GM12892 (cell line): ENCODE measurements around the gene IKBKG.
A peak's percentile ranks its signal among the peaks of the same experiment; 100 is the strongest.
"Not testable (repeated sequence)": the region's sequence is repeated elsewhere in the genome, so short reads cannot be mapped to it uniquely, and the experiment has no call there.

ENCODE experiments used
- DNase-seq: peaks from one replicate; pipeline ENCODE4 v3.0.0; 2011; ENCODE audit not compliant: insufficient read length
- FAIRE-seq: peaks from 2 replicates; lab custom pipeline; 2011; peaks lifted over from hg19 to GRCh38; lab: Jason Lieb, UNC
- POLR2A ChIP-seq: IDR thresholded peaks from 2 replicates; pipeline ENCODE4 v1.6.1; 2011; ENCODE audit warnings: low read depth, low read length, control low read depth
- POLR2AphosphoS5 ChIP-seq: IDR thresholded peaks from 2 replicates; pipeline ENCODE4 v1.6.1; 2011; ENCODE audit warnings: low read depth, low read length, control low read depth
- TAF1 ChIP-seq: IDR thresholded peaks from 2 replicates; pipeline ENCODE4 v1.6.1; 2011; ENCODE audit warnings: low read depth, mild to moderate bottlenecking, control low read depth, low read length, borderline replicate concordance

Gene IKBKG

DNA sequence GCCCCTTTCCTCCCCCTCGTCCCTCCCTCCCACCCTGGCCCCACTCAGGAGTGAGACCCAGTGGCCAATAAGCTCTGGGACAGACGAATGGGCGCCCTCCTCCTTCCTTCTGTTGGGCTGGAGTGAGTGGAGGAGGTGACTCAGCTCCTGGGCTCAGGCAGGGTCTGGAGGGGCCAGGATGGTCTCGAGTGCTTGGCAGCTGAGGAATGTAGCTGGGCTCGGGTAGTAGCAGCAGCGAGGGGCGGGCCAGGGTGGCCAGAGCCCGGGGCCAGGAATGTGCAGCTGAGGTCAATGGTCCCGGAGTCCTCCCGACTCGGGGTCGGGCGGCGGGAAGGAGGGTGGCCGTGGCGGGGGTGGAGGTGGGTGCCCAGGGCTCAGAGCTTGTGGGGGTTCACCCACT lies 15.8 kb upstream of the IKBKG start:
- DNase-seq: no peak
- TF ChIP-seq POLR2AphosphoS5 (no peak), POLR2A (no peak), TAF1 (no peak)

DNA sequence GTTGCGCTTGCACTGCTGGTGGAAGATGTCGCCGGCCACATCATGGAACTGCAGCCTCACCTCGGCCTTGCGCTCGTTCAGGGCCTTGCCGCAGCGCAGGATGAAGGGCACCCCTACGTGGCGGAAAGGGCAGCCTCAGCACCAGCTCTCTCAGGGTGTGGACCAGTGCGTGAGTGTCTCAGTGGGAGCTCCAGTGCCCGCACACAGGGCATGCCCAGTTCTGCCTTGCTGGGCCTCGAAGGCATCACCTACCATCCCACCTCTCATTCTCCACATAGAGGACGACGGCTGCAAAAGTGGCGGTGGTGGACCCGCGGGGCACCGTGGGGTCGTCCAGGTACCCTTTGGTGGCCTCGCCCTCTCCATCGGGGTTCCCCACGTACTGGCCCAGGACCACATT lies 14.7 kb upstream of the IKBKG start:
- FAIRE-seq (no peak), DNase-seq (no peak)
- no peak for TF ChIP-seq POLR2A
- TF ChIP-seq TAF1: no peak
- TF ChIP-seq POLR2AphosphoS5: no peak

More for the DNA sequence above, 15.8 kb upstream of the IKBKG start:
- FAIRE-seq: no peak

- DNase-seq: peak; percentile 95
- FAIRE-seq: peak; percentile 98
- no peak for TF ChIP-seq TAF1
- no peak for TF ChIP-seq POLR2A
- TF ChIP-seq POLR2AphosphoS5: no peak
Observed at GRCh38 chrX:154534526-154535322, 12.7 kb upstream of the IKBKG start.

GRCh38 chrX:154535892-154536291 lies 11.5 kb upstream of the IKBKG start:
- DNase-seq (no peak), FAIRE-seq (no peak)
- TF ChIP-seq TAF1 (no peak), POLR2A (no peak), POLR2AphosphoS5 (no peak)

DNA sequence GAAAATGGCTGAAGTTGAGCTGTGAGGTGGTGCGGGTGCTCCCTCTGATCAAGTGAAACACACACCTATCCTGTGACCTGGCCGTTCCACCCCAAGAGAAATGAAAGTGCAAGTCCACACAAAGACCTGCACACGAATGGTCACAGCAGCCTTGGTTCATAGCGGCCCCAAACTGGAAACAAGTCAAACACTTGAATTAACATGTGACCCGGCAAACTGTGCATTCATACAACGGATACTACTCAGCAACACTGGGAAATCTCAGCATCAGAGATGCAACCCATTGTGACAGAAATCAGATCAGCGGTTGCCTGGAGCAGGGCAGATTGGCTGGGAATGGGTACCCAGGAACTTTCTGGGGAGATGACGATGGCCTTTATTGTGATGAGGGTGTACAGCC lies 8.3 kb upstream of the IKBKG start:
- no peak for TF ChIP-seq POLR2A
- no peak for TF ChIP-seq TAF1
- no peak for TF ChIP-seq POLR2AphosphoS5
- DNase-seq (no peak), FAIRE-seq (no peak)

GRCh38 chrX:154540365-154540764 lies 7.1 kb upstream of the IKBKG start:
- not testable (repeated sequence) for DNase-seq, FAIRE-seq

- no peak for DNase-seq
- FAIRE-seq: no peak
- no peak for TF ChIP-seq POLR2A
- no peak for TF ChIP-seq TAF1
- TF ChIP-seq POLR2AphosphoS5: no peak
Observed at GRCh38 chrX:154540897-154541535, 6.4 kb upstream of the IKBKG start.

DNA sequence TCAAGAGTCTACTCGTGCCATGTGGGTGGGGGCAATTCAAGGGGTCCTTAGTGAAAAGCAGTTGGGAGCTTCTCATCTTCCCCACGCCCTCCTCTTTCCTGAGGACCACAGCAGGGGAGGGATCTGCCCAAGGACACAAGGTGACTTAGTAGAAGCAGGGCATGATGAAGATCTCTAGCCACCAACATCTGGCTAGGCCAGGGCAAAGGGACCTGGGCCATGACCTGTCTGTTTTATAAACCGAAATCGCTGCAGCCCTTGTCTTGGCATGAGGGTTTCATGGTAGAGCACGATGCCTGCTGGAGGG lies 5.9 kb upstream of the IKBKG start:
- FAIRE-seq (no peak), DNase-seq (no peak)
- no peak for TF ChIP-seq POLR2A
- no peak for TF ChIP-seq POLR2AphosphoS5
- no peak for TF ChIP-seq TAF1

DNA sequence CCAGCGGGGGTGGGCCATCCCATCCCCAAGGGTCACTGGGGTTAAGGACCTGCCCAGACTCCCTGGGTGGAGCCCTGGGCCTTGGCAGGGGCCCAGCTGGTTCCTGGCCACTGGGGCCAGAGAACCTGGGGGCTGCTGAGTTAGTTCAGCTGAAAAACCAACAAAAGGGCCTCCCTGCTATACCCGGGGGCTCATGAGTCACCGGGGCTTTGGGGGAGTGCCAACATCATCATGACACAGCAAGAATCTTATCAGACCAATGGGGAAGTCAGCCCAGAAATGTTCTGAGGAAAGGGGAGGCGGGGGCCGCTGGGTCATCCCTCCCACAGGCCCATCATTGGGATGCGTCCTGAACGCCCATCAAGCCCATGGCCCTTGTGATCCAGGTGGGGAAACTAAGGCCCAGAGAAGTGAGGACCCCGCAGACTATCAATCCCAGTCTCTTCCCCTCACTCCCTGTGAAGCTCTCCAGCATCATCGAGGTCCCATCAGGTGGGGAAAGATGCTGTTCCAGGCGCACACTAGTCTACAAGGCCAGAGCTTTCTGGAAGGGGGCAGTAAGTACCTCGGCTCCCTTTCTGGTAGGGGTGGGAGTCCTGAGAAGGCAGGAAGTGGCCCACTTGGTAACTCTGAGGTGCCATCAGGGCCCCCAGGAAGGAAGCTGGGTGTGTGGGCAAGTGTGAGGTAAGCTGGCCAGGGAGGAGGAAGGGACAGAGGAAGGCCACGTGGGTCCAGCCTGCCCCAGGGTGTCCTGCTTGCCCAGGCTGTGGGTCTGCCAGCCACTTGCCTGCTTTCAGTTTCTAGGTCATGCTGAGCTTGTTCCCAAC lies 5.3 kb upstream of the IKBKG start:
- DNase-seq (no peak), FAIRE-seq (no peak)
- no peak for TF ChIP-seq POLR2AphosphoS5
- no peak for TF ChIP-seq TAF1
- no peak for TF ChIP-seq POLR2A

- FAIRE-seq (no peak), DNase-seq (no peak)
- TF ChIP-seq TAF1 (no peak), POLR2A (no peak), POLR2AphosphoS5 (no peak)
Observed at GRCh38 chrX:154542723-154543424, 4.5 kb upstream of the IKBKG start.

- TF ChIP-seq POLR2AphosphoS5 (no peak), POLR2A (no peak), TAF1 (no peak)
- no peak for FAIRE-seq
Observed at GRCh38 chrX:154545673-154546274, 1.6 kb upstream of the IKBKG start.

More at GRCh38 chrX:154545673-154546274, 1.6 kb upstream of the IKBKG start:
- no peak for DNase-seq
